ENCODE measurements around the gene POLR1E.
"Not testable (repeated sequence)": the region's sequence is repeated elsewhere in the genome, so short reads cannot be mapped to it uniquely, and the experiment has no call there.

Gene POLR1E

DNA sequence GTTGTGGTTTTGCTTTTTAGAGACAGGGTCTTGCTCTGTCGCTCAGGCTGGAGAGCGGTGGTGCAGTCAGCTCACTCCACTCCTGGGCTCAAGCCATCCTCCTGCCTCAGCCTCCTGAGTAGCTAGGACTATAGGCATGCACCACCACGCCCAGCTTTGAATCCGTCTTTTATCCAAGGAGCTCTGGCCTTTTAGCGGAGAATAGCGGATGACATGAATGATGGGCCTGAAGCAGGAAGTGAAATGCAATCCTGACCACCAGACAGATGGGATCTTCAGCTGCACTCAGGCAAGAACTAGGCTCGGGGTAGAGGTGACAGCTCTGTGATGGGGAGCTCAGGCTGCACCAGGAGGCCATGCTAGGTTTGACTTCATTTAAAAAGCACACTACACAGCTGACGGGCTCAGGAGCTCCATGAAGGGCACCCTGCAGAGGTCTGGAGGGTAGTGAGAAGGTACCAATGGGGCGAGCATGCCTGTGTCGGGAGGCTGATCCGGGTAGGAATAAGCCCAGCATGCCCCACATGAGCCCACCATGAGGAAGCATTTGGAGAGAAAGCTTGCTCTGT, 21.9 kb downstream of the POLR1E start:
- DNase-seq, result no peak

DNA sequence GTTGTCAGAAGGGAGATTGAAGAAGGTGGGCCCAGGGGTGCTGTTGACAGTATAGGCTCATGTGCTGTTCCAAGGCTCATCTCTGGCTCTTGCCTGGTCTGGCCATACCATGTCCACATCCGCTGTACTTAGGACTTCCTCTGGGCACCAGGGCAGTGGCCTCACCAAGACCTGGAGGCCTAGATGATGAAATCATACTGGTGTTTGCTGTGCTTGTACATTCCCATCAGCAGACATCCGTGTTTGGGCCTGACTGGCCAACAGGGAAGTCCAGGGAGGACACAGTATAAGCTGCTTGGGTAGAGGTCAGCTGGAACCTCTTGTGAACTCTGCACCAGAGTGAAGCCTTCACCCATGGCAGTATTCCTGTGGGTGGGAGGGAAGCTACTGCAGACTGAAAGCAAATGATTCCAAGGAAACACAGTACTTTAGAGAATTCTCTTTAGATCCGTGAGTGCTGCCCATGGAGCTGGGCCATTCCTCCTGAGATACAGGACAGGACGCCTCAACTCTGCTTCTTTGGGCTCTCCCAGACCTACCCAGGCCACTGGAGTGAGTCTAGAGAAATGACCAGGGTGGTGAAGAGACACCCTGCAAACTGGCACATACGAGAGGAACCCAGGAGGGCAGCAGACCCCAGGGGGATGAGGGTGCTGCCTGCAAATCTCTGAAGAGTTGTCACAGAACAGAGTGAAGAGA, 22.5 kb downstream of the POLR1E start:
- no peak for DNase-seq

DNA sequence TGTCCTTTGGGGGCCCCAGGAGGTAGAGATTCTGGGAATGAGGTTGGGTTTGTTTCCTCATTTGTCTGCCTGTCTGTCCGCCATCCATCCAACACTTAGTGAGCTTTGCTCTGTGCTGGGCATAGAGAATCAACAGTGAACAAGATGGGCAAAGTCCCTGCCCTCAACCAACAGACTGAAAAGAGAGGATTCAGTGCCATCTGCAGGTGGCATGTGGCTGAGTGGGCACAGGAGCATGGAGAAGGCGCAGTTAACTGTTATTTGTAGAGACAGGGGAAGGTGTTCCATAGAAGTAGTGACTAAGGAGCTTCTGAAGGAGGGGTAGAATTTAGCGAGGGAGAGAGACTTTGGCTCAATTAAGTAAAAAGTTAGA, 23.1 kb downstream of the POLR1E start:
- no peak for DNase-seq

DNA sequence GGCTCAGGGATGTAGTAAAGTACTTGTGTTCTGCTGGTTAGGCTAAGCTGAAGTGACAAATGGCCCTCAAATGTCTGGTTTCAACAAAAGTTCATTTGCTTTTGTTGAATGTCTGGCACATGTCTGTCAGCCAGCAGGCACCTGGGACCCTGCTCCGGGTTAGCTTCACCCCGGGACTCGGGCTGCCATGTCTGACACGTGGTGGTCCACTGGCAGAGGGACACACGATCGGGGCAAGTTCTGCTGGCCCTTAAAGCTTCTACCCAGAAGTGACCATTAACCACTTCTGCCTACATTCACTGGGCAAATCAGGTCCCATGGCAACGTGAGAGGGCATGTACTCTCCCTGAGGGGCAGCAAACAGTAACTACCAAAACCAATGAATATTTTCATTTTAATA, 23.8 kb downstream of the POLR1E start:
- DNase-seq, result no peak

DNA sequence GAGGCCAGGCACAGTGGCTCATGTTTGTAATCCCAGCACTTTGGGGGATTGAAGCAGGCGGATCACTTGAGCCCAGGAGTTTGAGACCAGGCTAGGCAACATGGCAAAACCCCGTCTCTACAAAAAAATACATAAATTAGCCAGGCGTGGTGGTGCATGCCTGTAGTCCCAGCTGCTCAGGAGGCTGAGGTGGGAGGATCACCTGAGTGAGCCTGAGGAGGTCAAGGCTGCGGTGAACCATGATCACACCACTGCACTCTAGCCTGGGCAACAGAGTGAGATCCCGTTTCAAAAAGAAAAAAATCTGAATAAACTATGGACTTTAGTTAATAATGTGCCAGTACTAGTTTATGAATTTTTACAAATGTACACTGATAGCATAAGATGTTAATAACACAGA, 24.3 kb downstream of the POLR1E start:
- DNase-seq, result not testable (repeated sequence)

DNA sequence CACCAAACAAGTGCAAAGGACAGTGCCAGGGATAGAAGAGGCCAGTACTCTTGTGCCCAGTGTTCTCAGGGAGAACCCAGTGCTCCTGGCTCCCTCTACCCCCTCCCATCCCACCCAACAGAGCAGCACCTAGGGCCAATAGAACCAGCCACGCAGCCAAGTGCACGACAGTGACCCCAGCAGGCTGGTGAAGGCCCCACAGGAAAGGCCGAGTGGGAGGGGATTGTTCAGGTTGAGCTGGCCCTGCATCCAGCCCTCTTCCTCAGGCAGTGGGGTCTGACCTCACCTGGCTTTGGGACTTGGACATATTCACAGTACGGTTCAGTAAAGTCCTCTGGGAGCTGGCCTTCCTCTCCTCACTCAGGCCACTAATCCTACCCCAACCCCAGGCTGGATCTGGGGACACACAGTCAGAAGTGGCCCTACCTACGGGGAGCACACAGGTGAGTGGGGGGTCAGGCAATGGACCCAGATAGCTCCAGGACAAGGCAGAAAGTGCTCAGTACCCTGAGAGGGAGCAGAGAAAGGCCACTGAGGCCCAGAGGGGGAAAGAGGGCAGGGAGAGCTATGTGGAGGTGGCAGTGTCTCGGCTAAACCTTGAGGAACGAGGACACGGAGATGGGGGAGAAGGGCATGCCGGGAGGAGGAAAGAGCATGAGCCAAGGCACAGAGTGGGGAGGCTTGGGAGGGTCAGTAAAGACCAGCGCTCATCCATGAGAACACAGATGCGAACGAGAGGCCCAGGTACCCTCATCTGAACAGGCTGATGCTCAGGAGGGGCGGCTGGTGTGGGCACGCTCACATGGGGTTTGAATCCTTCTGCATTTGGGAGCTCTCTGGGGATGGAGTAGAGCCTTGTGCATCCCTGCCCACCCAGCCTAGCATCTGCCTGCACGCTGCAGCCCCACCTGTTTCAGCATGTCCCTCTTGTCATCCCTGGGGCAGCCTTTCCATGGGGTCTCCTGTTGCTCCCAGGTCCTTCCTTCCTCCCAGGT, 25.6 kb downstream of the POLR1E start:
- DNase-seq, result no peak

DNA sequence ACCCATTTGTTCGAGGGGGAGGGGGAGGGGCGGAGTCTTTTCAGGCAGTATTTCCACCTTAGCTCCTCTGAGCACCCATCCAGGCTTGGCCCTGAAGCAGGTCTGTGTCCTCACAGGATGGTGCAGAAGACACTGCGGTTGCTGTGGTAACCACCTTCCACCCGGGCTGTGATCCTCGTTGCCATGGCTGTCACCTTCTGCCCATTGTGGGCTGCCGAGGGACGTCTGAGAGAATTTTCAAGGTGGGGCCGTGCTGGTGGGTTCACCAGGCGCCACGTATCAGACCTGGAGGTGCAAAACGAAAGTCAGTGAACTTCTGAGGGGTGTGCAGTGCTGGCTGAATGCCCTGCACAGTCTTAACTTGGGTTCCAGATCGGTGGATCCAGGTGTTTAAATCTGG, 26.7 kb downstream of the POLR1E start:
- no peak for DNase-seq

DNA sequence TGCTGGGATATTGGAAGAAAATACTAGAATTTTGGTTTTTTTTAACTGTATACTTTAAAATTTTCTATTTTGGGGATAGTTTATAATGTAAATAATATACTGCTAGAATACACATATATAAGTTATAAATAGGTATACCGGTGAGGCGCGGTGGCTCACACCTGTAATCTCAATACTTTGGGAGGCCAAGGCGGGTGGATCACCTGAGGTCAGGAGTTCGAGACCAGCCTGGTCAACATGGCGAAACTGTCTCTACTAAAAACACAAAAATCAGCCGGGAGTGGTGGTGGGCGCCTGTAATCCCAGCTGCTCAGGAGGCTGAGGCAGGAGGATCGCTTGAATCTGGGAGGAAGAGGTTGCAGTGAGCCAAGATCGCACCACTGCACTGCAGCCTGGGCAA, 28.7 kb downstream of the POLR1E start:
- not testable (repeated sequence) for DNase-seq

GRCh38 chr9:37514999-37515398, 29.3 kb downstream of the POLR1E start:
- no peak for DNase-seq

GRCh38 chr9:37515620-37516258, 30.0 kb downstream of the POLR1E start:
- DNase-seq, result no peak

DNA sequence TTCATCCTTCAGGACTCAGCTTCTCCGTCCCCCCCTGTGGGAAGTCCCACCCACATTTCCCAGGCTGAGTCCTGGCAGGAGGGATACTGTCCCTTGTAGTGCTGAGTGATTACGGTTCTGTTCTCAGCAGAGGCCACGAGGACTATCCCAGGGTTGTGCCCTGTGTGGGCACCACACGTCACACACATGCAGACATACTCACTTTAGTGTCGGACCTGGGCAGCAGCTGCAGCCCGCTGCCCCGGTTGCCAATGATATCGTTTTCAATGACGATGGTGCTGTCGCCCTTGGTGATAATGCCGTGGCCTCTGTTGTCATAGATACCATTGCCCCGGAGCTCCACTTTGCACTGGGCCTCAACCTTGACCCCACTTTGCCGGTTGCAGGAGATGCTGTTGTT, 32.2 kb downstream of the POLR1E start:
- DNase-seq, result no peak

DNA sequence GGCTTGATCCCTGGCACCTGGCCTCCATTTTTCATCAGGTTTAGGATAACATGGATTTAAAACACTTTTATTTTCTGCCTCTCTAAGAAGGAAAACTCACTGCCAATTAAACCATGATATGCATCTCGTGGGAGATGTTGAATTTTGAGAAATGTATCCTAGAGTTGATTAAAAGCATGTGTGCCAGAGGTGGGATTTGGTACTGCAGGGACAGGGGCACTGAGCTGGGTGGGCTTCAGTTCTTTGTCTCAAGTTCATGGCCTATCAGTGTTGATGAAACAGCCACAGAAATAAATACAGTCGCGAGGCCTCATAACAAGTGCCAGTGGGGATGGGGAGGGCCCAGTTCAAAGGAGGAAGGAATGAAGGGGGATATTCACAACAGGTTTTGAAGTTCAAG, 34.9 kb downstream of the POLR1E start:
- no peak for DNase-seq

- DNase-seq, result no peak
These were observed 35.4 kb downstream of the POLR1E start for GRCh38 chr9:37521111-37521510.

DNA sequence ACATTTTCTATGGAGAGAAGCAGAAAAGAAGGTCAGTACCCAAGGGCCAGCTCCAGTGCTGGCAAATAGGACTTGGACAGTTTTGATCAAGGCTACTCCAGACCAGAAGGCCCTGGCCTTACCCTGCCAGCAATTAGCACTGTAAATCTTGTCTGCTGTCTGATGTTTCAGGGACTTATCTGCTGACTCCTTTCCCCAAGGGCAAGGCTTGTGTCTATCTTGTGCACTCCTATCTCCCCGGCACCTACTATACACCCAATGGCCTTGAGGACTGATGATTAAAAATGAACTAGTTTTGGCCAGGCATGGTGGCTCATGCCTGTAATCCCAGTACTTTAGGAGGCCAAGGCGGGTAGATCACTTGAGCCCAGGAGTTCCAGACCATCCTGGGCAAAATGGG, 37.2 kb downstream of the POLR1E start:
- no peak for DNase-seq

GRCh38 chr9:37523916-37524315, 38.2 kb downstream of the POLR1E start:
- DNase-seq, result no peak

GRCh38 chr9:37528652-37529471, 43.1 kb downstream of the POLR1E start:
- peak; percentile 82 for DNase-seq

DNA sequence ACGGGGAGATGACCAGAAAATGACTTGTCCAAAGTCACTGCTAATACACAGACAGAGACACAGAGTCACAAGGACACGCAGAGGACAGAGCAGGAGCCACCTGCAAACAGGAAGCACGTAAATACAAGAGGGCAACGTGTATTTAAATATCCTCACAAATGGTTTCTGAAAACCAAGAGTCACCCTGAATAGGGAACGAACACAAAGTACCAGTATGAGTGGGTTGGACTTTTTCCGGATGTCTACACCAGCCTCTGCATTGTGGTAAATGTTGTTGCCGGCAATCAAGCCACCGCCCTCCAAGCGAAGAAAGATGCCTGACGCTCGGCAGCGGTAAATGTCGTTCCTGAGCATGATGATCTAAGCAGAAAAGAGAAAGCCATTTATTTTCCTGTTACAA, 46.0 kb downstream of the POLR1E start:
- peak; percentile 56 for DNase-seq

DNA sequence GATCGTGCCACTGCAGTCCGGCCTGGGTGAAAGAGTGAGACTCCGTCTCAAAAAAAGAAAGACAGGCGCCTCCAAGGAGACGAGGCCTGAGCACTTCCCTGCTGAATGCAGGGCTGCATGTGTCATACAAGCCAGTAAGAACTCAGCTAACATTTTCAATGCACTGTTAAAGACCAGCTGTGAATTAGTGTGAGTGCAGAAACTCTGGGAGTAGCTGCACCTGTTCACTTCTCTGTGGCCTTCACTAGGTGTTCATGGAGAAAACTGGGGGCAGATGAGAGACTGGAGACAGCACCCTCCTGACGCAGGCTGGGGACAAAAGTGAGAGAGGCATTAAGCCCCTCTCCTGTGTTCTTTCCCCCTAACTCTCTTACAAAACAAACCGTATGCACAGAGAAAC, 48.7 kb downstream of the POLR1E start:
- DNase-seq, result no peak

GRCh38 chr9:37534901-37535300, 49.2 kb downstream of the POLR1E start:
- no peak for DNase-seq

GRCh38 chr9:37538099-37538498, 52.4 kb downstream of the POLR1E start:
- no peak for DNase-seq

DNA sequence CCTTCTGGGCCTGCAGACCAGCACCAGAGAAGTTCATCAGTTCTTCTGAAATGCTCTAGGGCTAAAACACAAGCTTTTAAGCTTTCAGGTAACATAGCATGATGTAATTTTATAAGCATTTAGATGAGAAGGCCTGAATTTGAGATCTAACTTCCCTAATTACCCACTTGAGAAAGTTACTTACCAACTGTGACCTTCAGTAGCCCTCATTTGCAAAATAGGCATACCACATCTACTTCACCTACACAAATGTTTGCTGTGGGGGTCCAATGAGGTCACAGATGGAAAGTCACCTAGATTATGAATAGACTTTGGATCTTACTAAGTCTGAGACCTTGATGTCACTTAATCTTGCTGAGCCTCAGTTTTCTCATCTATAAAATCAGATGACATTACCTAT, 53.9 kb downstream of the POLR1E start:
- DNase-seq, result no peak

GRCh38 chr9:37540634-37541033, 54.9 kb downstream of the POLR1E start:
- DNase-seq, result no peak

DNA sequence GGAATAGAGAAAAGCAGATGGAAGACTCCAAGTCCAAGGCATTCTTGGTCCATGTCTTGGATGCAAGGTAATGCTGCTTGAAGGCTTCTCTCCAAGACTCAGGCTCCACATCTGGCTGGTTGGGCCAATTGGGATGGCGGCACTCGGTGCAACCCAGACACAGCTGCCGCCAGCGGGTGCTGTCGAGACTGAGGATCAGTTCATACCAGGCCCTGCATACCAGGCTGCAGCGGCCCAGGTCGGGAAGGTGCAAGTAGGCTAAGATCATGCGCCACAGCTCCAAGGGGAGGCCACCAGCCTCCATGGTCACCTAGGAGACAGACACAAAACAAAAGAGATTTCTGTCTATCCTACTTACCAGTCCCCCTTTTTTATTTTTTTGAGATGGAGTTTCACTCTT, 55.7 kb downstream of the POLR1E start:
- DNase-seq, result no peak

Measured in stimulated activated CD4-positive, alpha-beta T cell treated with anti-CD3 and anti-CD28 coated beads, Interleukin-4, amount 100 ng/mL, for 24 hours (primary cell).